GM23338 (cell line): ENCODE measurements around the gene TERB1. TPM values are rescaled to one million over a fixed set of nuclear protein-coding genes. Genes with fewer than 3 reads are reported as not detected.

Experiments
- ATAC-seq: fragments of 200-7000 bp; cut with Tn5 transposase; 3 replicates; pipeline ENCODE4 v1.9.1; 2020
- DNase-seq: peaks from one replicate; pipeline ENCODE4 v3.0.0-alpha.2; 2015; ENCODE audit warnings: low spot score
- H2AFZ ChIP-seq: fragments of 200-600 bp; sonication (generic); 2 replicates; pipeline ENCODE4 v1.8.0; 2016; ENCODE audit warnings: antibody characterized with exemption, mild to moderate bottlenecking, moderate library complexity
- H3F3A ChIP-seq: fragments of 200-600 bp; sonication (generic); replicated peaks from 2 replicates; pipeline ENCODE4 v1.8.0; 2017; ENCODE audit warnings: antibody characterized with exemption, mixed run types, low read depth
- H3K27ac ChIP-seq: fragments of 200-600 bp; sonication (generic); 2 replicates; pipeline ENCODE4 v1.6.1; 2016; ENCODE audit warnings: low read depth
- H3K27me3 ChIP-seq: fragments of 200-600 bp; sonication (generic); 2 replicates; pipeline ENCODE4 v1.8.0; 2016; ENCODE audit warnings: mild to moderate bottlenecking, mixed run types, moderate library complexity; ENCODE audit not compliant: insufficient read depth
- H3K36me3 ChIP-seq: fragments of 200-600 bp; sonication (generic); 2 replicates; pipeline ENCODE4 v1.8.0; 2016; ENCODE audit warnings: mild to moderate bottlenecking; ENCODE audit not compliant: insufficient read depth
- H3K4me1 ChIP-seq: fragments of 200-600 bp; sonication (generic); 2 replicates; pipeline ENCODE4 v1.8.0; 2016; ENCODE audit warnings: mild to moderate bottlenecking, moderate library complexity; ENCODE audit not compliant: insufficient read depth
- H3K4me2 ChIP-seq: fragments of 200-600 bp; sonication (generic); 2 replicates; pipeline ENCODE4 v1.7.1; 2017; ENCODE audit warnings: mixed run types
- H3K4me3 ChIP-seq: fragments of 200-600 bp; sonication (generic); 2 replicates; pipeline ENCODE4 v1.6.1; 2016; ENCODE audit warnings: mixed run types
- H3K79me2 ChIP-seq: fragments of 200-600 bp; sonication (generic); replicated peaks from 2 replicates; pipeline ENCODE4 v1.8.0; 2017; ENCODE audit warnings: mild to moderate bottlenecking; ENCODE audit not compliant: insufficient read depth
- H3K9me2 ChIP-seq: fragments of 200-600 bp; sonication (generic); 2 replicates; pipeline ENCODE4 v1.8.0; 2017; ENCODE audit not compliant: insufficient read depth
- H4K20me1 ChIP-seq: fragments of 200-600 bp; sonication (generic); replicated peaks from 2 replicates; pipeline ENCODE4 v1.8.0; 2017; ENCODE audit warnings: mild to moderate bottlenecking; ENCODE audit not compliant: insufficient read depth
- H3K27ac Mint-ChIP-seq: 2 replicates; pipeline ENCODE4 v1.8.0; 2020; ENCODE audit warnings: inconsistent platforms, mild to moderate bottlenecking, moderate library complexity, mixed read lengths
- H3K27me3 Mint-ChIP-seq: 3 replicates; pipeline ENCODE4 v1.8.0; 2022; ENCODE audit warnings: low read depth, mild to moderate bottlenecking, moderate library complexity, mixed read lengths, inconsistent platforms; ENCODE audit not compliant: insufficient read depth, poor library complexity
- H3K36me3 Mint-ChIP-seq: 3 replicates; pipeline ENCODE4 v1.8.0; 2021; ENCODE audit warnings: low read depth, mild to moderate bottlenecking, inconsistent platforms, moderate library complexity, mixed read lengths
- H3K4me1 Mint-ChIP-seq: 3 replicates; pipeline ENCODE4 v1.8.0; 2020; ENCODE audit warnings: mild to moderate bottlenecking, inconsistent platforms, mixed read lengths
- H3K4me3 Mint-ChIP-seq: 3 replicates; pipeline ENCODE4 v1.8.0; 2021; ENCODE audit warnings: moderate library complexity, mild to moderate bottlenecking, inconsistent platforms, mixed read lengths
- H3K9me3 Mint-ChIP-seq: 3 replicates; pipeline ENCODE4 v1.8.0; 2020; ENCODE audit warnings: moderate library complexity, mild to moderate bottlenecking, inconsistent platforms, mixed read lengths
- EZH2 ChIP-seq: fragments of 200-600 bp; sonication (generic); IDR thresholded peaks from one replicate; pipeline ENCODE4 v1.8.0; 2017; ENCODE audit warnings: antibody characterized with exemption, mild to moderate bottlenecking, low read depth; ENCODE audit not compliant: unreplicated experiment
- EZH2phosphoT487 ChIP-seq: fragments of 200-600 bp; sonication (generic); IDR thresholded peaks from one replicate; pipeline ENCODE4 v1.8.1; 2018; ENCODE audit warnings: antibody characterized with exemption; ENCODE audit not compliant: unreplicated experiment
- JUNB ChIP-seq: IDR thresholded peaks from one replicate; pipeline ENCODE4 v1.6.1; 2016; ENCODE audit warnings: antibody characterized with exemption; ENCODE audit not compliant: unreplicated experiment
- NANOG ChIP-seq: IDR thresholded peaks from 2 replicates; pipeline ENCODE4 v1.6.1; 2016; ENCODE audit warnings: antibody characterized with exemption, borderline replicate concordance
- POLR2AphosphoS5 ChIP-seq: IDR thresholded peaks from 2 replicates; pipeline ENCODE4 v1.6.1; 2016; ENCODE audit warnings: antibody characterized with exemption, low read depth
- STAT1 ChIP-seq: IDR thresholded peaks from one replicate; pipeline ENCODE4 v1.6.1; 2016; ENCODE audit warnings: antibody characterized with exemption; ENCODE audit not compliant: unreplicated experiment
- ZNF114 ChIP-seq: fragments of 250-450 bp; sonication (Bioruptor Pico); IDR thresholded peaks from 2 replicates; pipeline ENCODE4 v1.5.0; 2020; ENCODE audit warnings: mild to moderate bottlenecking, moderate library complexity
- ZNF331 ChIP-seq: fragments of 250-450 bp; sonication (Bioruptor Pico); IDR thresholded peaks from 2 replicates; pipeline ENCODE4 v1.5.0; 2020; ENCODE audit warnings: low read depth, mild to moderate bottlenecking, moderate library complexity
- polyA plus RNA-seq: library from polyadenylated mRNA; unstranded; fragments of >200 nt; fragmentation: Nextera tagmentation; extraction: Ambion mirVana; gene quantifications from 2 replicates; pipeline ENCODE4 v1.2.1, GENCODE V29; 2016
- total RNA-seq: library from RNA; depleted of rRNA; stranded (reverse); fragments of >200 nt; shearing (Covaris generic); gene quantifications from 2 replicates; pipeline ENCODE4 v1.2.3, GENCODE V29; 2014
- TF ChIP-seq, protein P1 (sequence below), 2 experiments: fragments of 200-600 bp in 1 of 2; sonication (generic) in 1 of 2; conservative IDR thresholded peaks; 2 replicates each; pipeline versions ENCODE4 v1.5.1 to v1.6.1; 2016 to 2017; ENCODE audit warnings: antibody characterized with exemption in 2 of 2, low read depth in 2 of 2, mild to moderate bottlenecking in 2 of 2, moderate library complexity in 1 of 2
- TF ChIP-seq, protein P2 (sequence below): IDR thresholded peaks from one replicate; pipeline ENCODE4 v1.6.1; 2018; ENCODE audit warnings: antibody characterized with exemption; ENCODE audit not compliant: unreplicated experiment
- TF ChIP-seq, protein P3 (sequence below): IDR thresholded peaks from 2 replicates; pipeline ENCODE4 v1.6.1; 2016; ENCODE audit warnings: antibody characterized with exemption

The TERB1 gene
- total and polyA plus RNA-seq, 2 experiments from 2014 or later = not detected

DNA sequence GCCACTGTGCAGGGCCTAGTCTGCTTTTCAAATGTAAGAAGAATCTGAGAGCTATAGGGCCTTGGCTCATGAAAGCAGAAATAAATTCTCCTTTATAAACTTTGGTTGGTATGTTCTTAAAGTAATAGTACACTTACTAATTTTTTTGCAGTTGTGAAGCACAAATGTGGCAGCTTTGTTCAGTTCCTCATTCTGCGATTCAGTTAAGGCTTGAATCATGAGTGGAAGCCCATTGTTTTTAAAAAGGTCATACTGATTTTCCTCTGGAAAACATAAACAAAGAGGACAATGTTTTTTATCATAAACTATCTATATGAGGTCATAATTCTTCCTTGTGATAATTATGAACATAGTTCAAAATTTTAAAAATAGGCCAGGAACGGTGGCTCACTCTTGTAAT lies 26.4 kb downstream of the TERB1 start:
- no peaks in the 10 kb centered on the region for H3K9me3 Mint-ChIP-seq
- Histone ChIP-seq H2AFZ (no peak overlapping the region), H3K4me3 (no peak overlapping the region)

DNA sequence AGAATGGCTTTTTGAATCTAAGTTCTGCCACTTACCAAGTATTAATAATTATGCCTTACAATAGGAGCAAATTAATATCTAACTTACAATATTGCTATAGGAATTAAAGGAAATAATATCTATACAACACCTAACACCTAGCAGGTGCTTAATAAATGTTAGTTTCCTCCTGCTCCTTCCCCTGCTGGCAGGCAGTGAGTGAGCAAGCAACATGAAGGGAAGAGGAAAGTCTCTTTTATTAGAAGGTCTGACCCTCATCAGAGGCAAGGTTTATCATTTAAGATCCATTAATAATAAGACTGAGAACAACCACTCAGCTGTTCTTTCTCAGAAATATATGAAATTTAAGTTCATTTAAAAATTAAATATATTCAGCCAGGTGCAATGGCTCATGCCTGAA lies 43.3 kb downstream of the TERB1 start:
- no peak overlapping the region for H3K4me2 ChIP-seq
- H3K36me3 ChIP-seq = no peaks in the 10 kb centered on the region
- Mint-ChIP-seq H3K4me1 (no peaks in the 10 kb centered on the region), H3K27ac (no peak overlapping the region), H3K36me3 (no peaks in the 10 kb centered on the region), H3K27me3 (no peaks in the 10 kb centered on the region), H3K4me3 (no peak overlapping the region), H3K9me3 (no peaks in the 10 kb centered on the region)
- no peaks in the 10 kb centered on the region for H4K20me1 ChIP-seq
- H3K27ac ChIP-seq = no peak overlapping the region
- ATAC-seq (0 out of 3 replicates have a peak, but pooled peaks have one; percentile 26), DNase-seq (peak; percentile 27)
- no peaks in the 10 kb centered on the region for H3K79me2 ChIP-seq
- H3K4me1 ChIP-seq = no peaks in the 10 kb centered on the region
- H3F3A ChIP-seq = no peaks in the 10 kb centered on the region
- TF ChIP-seq, protein P1, sequence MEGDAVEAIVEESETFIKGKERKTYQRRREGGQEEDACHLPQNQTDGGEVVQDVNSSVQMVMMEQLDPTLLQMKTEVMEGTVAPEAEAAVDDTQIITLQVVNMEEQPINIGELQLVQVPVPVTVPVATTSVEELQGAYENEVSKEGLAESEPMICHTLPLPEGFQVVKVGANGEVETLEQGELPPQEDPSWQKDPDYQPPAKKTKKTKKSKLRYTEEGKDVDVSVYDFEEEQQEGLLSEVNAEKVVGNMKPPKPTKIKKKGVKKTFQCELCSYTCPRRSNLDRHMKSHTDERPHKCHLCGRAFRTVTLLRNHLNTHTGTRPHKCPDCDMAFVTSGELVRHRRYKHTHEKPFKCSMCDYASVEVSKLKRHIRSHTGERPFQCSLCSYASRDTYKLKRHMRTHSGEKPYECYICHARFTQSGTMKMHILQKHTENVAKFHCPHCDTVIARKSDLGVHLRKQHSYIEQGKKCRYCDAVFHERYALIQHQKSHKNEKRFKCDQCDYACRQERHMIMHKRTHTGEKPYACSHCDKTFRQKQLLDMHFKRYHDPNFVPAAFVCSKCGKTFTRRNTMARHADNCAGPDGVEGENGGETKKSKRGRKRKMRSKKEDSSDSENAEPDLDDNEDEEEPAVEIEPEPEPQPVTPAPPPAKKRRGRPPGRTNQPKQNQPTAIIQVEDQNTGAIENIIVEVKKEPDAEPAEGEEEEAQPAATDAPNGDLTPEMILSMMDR (conservative IDR thresholded peaks at IDR 0.05; ENCODE audit: low read depth in 2 of 2) = peak in 1 of 2 experiments; percentile 21; a peak in 2 of 4 replicates
- no peak for TF ChIP-seq STAT1
- no peak overlapping the region for H3K4me3 ChIP-seq
- no peak overlapping the region; the same call in 1 of the 2 replicates for H2AFZ ChIP-seq
- H3K27me3 ChIP-seq = no peaks in the 10 kb centered on the region
- no peaks in the 10 kb centered on the region for H3K9me2 ChIP-seq

More for the DNA sequence above, 26.4 kb downstream of the TERB1 start:
- H3K27me3 ChIP-seq = no peaks in the 10 kb centered on the region
- H3K27ac ChIP-seq = no peak overlapping the region
- H3K79me2 ChIP-seq = no peaks in the 10 kb centered on the region
- Mint-ChIP-seq H3K36me3 (no peaks in the 10 kb centered on the region), H3K4me1 (no peaks in the 10 kb centered on the region), H3K4me3 (no peak overlapping the region), H3K27me3 (peaks cover 1% of the 10 kb centered on the region), H3K27ac (no peak overlapping the region)
- no peaks in the 10 kb centered on the region for H3K9me2 ChIP-seq
- no peak for ATAC-seq
- H3F3A ChIP-seq = no peaks in the 10 kb centered on the region
- H3K4me2 ChIP-seq = no peak overlapping the region
- H3K36me3 ChIP-seq = no peaks in the 10 kb centered on the region
- TF ChIP-seq ZNF114 (CRISPR knock-in tag) = no peak
- TF ChIP-seq JUNB = no peak
- no peak for TF ChIP-seq EZH2
- TF ChIP-seq STAT1 = no peak
- no peak for TF ChIP-seq POLR2AphosphoS5
- TF ChIP-seq EZH2phosphoT487 = no peak
- DNase-seq = no peak
- H3K4me1 ChIP-seq = no peaks in the 10 kb centered on the region
- H4K20me1 ChIP-seq = no peaks in the 10 kb centered on the region

DNA sequence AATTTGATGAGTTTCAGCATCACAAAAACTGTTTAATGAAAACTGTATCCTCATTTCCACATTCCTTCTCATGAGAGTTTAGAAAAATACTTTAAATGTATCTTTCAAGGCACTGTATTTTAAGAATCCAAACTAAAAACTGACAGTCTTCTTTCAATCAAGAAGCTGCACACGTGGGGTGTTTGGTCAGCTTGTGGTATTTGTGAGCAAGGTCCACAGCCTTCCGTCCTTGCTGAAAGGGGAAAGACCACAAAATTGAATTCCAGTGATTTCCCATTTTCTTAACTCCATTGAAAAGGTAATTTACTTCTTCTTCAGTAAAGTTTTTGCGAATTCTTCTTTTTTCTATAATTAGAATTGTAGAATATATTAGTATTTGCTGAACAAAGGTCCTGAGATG lies 46.6 kb downstream of the TERB1 start:
- Histone ChIP-seq H3K79me2 (peaks cover 15% of the 10 kb centered on the region), H2AFZ (no peak overlapping the region), H4K20me1 (peaks cover 8% of the 10 kb centered on the region), H3K4me3 (no peak overlapping the region), H3K4me1 (peaks cover 8% of the 10 kb centered on the region), H3K27ac (no peak overlapping the region), H3K36me3 (no peaks in the 10 kb centered on the region), H3K9me2 (no peaks in the 10 kb centered on the region), H3K4me2 (no peak overlapping the region), H3F3A (no peaks in the 10 kb centered on the region; the same call in 1 of the 2 replicates), H3K27me3 (no peaks in the 10 kb centered on the region)
- DNase-seq = no peak
- Mint-ChIP-seq H3K4me1 (peaks cover 13% of the 10 kb centered on the region), H3K4me3 (no peak overlapping the region), H3K9me3 (no peaks in the 10 kb centered on the region), H3K36me3 (peaks cover 10% of the 10 kb centered on the region), H3K27me3 (peaks cover 2% of the 10 kb centered on the region), H3K27ac (no peak overlapping the region)
- no peak for ATAC-seq
- TF ChIP-seq ZNF114 (CRISPR knock-in tag) (no peak), NANOG (no peak), JUNB (no peak), POLR2AphosphoS5 (no peak), STAT1 (no peak), ZNF331 (no peak)
- TF ChIP-seq, protein P2, sequence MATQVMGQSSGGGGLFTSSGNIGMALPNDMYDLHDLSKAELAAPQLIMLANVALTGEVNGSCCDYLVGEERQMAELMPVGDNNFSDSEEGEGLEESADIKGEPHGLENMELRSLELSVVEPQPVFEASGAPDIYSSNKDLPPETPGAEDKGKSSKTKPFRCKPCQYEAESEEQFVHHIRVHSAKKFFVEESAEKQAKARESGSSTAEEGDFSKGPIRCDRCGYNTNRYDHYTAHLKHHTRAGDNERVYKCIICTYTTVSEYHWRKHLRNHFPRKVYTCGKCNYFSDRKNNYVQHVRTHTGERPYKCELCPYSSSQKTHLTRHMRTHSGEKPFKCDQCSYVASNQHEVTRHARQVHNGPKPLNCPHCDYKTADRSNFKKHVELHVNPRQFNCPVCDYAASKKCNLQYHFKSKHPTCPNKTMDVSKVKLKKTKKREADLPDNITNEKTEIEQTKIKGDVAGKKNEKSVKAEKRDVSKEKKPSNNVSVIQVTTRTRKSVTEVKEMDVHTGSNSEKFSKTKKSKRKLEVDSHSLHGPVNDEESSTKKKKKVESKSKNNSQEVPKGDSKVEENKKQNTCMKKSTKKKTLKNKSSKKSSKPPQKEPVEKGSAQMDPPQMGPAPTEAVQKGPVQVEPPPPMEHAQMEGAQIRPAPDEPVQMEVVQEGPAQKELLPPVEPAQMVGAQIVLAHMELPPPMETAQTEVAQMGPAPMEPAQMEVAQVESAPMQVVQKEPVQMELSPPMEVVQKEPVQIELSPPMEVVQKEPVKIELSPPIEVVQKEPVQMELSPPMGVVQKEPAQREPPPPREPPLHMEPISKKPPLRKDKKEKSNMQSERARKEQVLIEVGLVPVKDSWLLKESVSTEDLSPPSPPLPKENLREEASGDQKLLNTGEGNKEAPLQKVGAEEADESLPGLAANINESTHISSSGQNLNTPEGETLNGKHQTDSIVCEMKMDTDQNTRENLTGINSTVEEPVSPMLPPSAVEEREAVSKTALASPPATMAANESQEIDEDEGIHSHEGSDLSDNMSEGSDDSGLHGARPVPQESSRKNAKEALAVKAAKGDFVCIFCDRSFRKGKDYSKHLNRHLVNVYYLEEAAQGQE = no peak
- TF ChIP-seq, protein P1 (conservative IDR thresholded peaks at IDR 0.05; ENCODE audit: low read depth in 2 of 2) = no peak
- TF ChIP-seq, protein P3, sequence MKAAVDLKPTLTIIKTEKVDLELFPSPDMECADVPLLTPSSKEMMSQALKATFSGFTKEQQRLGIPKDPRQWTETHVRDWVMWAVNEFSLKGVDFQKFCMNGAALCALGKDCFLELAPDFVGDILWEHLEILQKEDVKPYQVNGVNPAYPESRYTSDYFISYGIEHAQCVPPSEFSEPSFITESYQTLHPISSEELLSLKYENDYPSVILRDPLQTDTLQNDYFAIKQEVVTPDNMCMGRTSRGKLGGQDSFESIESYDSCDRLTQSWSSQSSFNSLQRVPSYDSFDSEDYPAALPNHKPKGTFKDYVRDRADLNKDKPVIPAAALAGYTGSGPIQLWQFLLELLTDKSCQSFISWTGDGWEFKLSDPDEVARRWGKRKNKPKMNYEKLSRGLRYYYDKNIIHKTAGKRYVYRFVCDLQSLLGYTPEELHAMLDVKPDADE = no peak
